GM12878 (cell line): ENCODE results near the gene SMOC2.

Source experiments
- EZH2 ChIP-seq: IDR thresholded peaks from 2 replicates; pipeline ENCODE4 v1.6.1; 2012; ENCODE audit warnings: low read depth, mild to moderate bottlenecking, control low read depth, inconsistent platforms, low read length, borderline replicate concordance; ENCODE audit not compliant: control insufficient read depth
- JUND ChIP-seq: IDR thresholded peaks from 2 replicates; pipeline ENCODE4 v1.6.1; 2012; ENCODE audit warnings: low read depth, mild to moderate bottlenecking, low read length, improper control_type of control experiment, moderate library complexity
- POLR2AphosphoS5 ChIP-seq: IDR thresholded peaks from 2 replicates; pipeline ENCODE4 v1.6.1; 2011; ENCODE audit warnings: mild to moderate bottlenecking, low read length, inconsistent platforms
- RELA ChIP-seq: fragments of 450-650 bp; IDR thresholded peaks from 2 replicates; pipeline ENCODE4 v1.8.0; 2014; ENCODE audit warnings: borderline replicate concordance; ENCODE audit not compliant: partially characterized antibody
- SIN3A ChIP-seq: IDR thresholded peaks from 2 replicates; pipeline ENCODE4 v1.6.1; 2012; ENCODE audit warnings: low read depth, low read length, improper control_type of control experiment
- TAF1 ChIP-seq: IDR thresholded peaks from 2 replicates; pipeline ENCODE4 v1.6.1; 2011; ENCODE audit warnings: mild to moderate bottlenecking, low read depth, low read length, borderline replicate concordance
- TCF12 ChIP-seq: IDR thresholded peaks from 2 replicates; pipeline ENCODE4 v1.6.1; 2011; ENCODE audit warnings: low read depth, mild to moderate bottlenecking, low read length
- YBX1 ChIP-seq: fragments of 450-650 bp; IDR thresholded peaks from 2 replicates; pipeline ENCODE4 v1.6.1; 2016; ENCODE audit warnings: antibody characterized with exemption
- TF ChIP-seq, protein P1 (sequence below), 3 experiments: IDR thresholded peaks in 2 of 3; conservative IDR thresholded peaks in 1 of 3; 2 replicates each; pipeline ENCODE4 v1.5.1; 2011; ENCODE audit warnings: low read depth in 3 of 3, low read length in 3 of 3, mild to moderate bottlenecking in 3 of 3, control low read depth in 2 of 3, moderate library complexity in 2 of 3, inconsistent platforms in 1 of 3, mixed read lengths in 1 of 3; ENCODE audit not compliant: control insufficient read depth in 2 of 3, insufficient read depth in 1 of 3; ENCODE audit errors: extremely low read depth in 1 of 3

- no peak for TF ChIP-seq TAF1
- TF ChIP-seq TCF12: no peak
- no peak for TF ChIP-seq RELA
- TF ChIP-seq EZH2: no peak
- TF ChIP-seq, protein P1, sequence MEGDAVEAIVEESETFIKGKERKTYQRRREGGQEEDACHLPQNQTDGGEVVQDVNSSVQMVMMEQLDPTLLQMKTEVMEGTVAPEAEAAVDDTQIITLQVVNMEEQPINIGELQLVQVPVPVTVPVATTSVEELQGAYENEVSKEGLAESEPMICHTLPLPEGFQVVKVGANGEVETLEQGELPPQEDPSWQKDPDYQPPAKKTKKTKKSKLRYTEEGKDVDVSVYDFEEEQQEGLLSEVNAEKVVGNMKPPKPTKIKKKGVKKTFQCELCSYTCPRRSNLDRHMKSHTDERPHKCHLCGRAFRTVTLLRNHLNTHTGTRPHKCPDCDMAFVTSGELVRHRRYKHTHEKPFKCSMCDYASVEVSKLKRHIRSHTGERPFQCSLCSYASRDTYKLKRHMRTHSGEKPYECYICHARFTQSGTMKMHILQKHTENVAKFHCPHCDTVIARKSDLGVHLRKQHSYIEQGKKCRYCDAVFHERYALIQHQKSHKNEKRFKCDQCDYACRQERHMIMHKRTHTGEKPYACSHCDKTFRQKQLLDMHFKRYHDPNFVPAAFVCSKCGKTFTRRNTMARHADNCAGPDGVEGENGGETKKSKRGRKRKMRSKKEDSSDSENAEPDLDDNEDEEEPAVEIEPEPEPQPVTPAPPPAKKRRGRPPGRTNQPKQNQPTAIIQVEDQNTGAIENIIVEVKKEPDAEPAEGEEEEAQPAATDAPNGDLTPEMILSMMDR (IDR thresholded peaks at IDR 0.05 in 2 of 3, conservative IDR thresholded peaks at IDR 0.05 in 1 of 3; ENCODE audit: control insufficient read depth in 2 of 3, extremely low read depth in 1 of 3, insufficient read depth in 1 of 3, low read depth in 3 of 3, low read length in 3 of 3): no peak
- no peak for TF ChIP-seq SIN3A
- no peak for TF ChIP-seq YBX1
- TF ChIP-seq POLR2AphosphoS5: no peak
- TF ChIP-seq JUND: no peak
Measured at GRCh38 chr6:168626046-168626602, 185.1 kb downstream of the SMOC2 start.
